WTC11 (cell line): ENCODE results near the gene PABPC1L2A. TPM values are rescaled to one million over a fixed set of nuclear protein-coding genes. Genes with fewer than 3 reads are reported as not detected.
"Not testable (repeated sequence)": the region's sequence is repeated elsewhere in the genome, so short reads cannot be mapped to it uniquely, and the experiment has no call there.

Experiments used
- ATAC-seq: fragments of 200-7000 bp; cut with Tn5 transposase; 2 replicates; pipeline ENCODE4 v1.10.0; 2021; ENCODE audit warnings: mild to moderate bottlenecking, moderate library complexity
- CTCF ChIA-PET: fragments of 300-600 bp; sonication (Branson Sonifier 250); formaldehyde crosslinking; loops from one replicate; lab custom pipeline; 2021; ENCODE audit warnings: antibody characterized with exemption; lab: Charles Lee
- POLR2A ChIA-PET: fragments of 350-600 bp; sonication (Branson Sonifier 250); formaldehyde crosslinking; loops from one replicate; lab custom pipeline; 2021; ENCODE audit warnings: antibody characterized with exemption; lab: Charles Lee
- DNase-seq: peaks from one replicate; pipeline ENCODE4 v3.0.0; 2021; ENCODE audit warnings: low spot score
- H3K27ac Mint-ChIP-seq: 2 replicates; pipeline ENCODE4 v1.8.0; 2021; ENCODE audit warnings: mixed read lengths
- H3K27me3 Mint-ChIP-seq: 2 replicates; pipeline ENCODE4 v1.8.0; 2021; ENCODE audit warnings: low read depth, mild to moderate bottlenecking, moderate library complexity, mixed read lengths
- H3K36me3 Mint-ChIP-seq: 2 replicates; pipeline ENCODE4 v1.8.0; 2021; ENCODE audit warnings: mixed read lengths
- H3K4me1 Mint-ChIP-seq: 2 replicates; pipeline ENCODE4 v1.8.0; 2022; ENCODE audit warnings: mixed read lengths
- H3K4me3 Mint-ChIP-seq: 2 replicates; pipeline ENCODE4 v1.8.0; 2021; ENCODE audit warnings: mild to moderate bottlenecking, moderate library complexity, mixed read lengths
- H3K9me3 Mint-ChIP-seq: 2 replicates; pipeline ENCODE4 v1.8.0; 2021; ENCODE audit warnings: mixed read lengths
- CTCF ChIP-seq: fragments of 200-600 bp; IDR thresholded peaks from 2 replicates; pipeline ENCODE4 v1.8.0; 2022; ENCODE audit warnings: antibody characterized with exemption
- E2F1 ChIP-seq: sonication (generic); formaldehyde crosslinking; IDR thresholded peaks from 2 replicates; pipeline ENCODE4 v1.8.0; 2022; ENCODE audit warnings: mild to moderate bottlenecking, missing genetic modification reagents
- E2F4 ChIP-seq: sonication (generic); formaldehyde crosslinking; IDR thresholded peaks from 2 replicates; pipeline ENCODE4 v1.8.1; 2022; ENCODE audit warnings: low read depth, mild to moderate bottlenecking, moderate library complexity, missing genetic modification reagents, borderline replicate concordance
- FOXP1 ChIP-seq: sonication (generic); formaldehyde crosslinking; IDR thresholded peaks from 2 replicates; pipeline ENCODE4 v1.8.0; 2022; ENCODE audit warnings: missing genetic modification reagents, mild to moderate bottlenecking, moderate library complexity, borderline replicate concordance
- GRHL2 ChIP-seq: fragments of 250-450 bp; sonication (Bioruptor Pico); IDR thresholded peaks from 2 replicates; pipeline ENCODE4 v1.8.0; 2022; ENCODE audit warnings: mild to moderate bottlenecking, moderate library complexity; ENCODE audit not compliant: insufficient replicate concordance, severe bottlenecking
- HMGA2 ChIP-seq: fragments of 250-450 bp; sonication (Bioruptor Pico); IDR thresholded peaks from 2 replicates; pipeline ENCODE4 v1.4.0; 2021; ENCODE audit warnings: mild to moderate bottlenecking, moderate library complexity
- JUN ChIP-seq: sonication (generic); formaldehyde crosslinking; IDR thresholded peaks from 2 replicates; pipeline ENCODE4 v1.8.0; 2023; ENCODE audit warnings: mild to moderate bottlenecking, missing genetic modification reagents
- NR3C1 ChIP-seq: sonication (generic); formaldehyde crosslinking; conservative IDR thresholded peaks from 2 replicates; pipeline ENCODE4 v1.8.1; 2023; ENCODE audit warnings: low read depth, mild to moderate bottlenecking, missing genetic modification reagents
- OVOL2 ChIP-seq: fragments of 250-450 bp; sonication (Bioruptor Pico); IDR thresholded peaks from 2 replicates; pipeline ENCODE4 v1.9.0; 2021; ENCODE audit warnings: mild to moderate bottlenecking, borderline replicate concordance
- SMAD4 ChIP-seq: sonication (generic); formaldehyde crosslinking; IDR thresholded peaks from 2 replicates; pipeline ENCODE4 v1.8.0; 2022; ENCODE audit warnings: mild to moderate bottlenecking, missing genetic modification reagents
- STAT6 ChIP-seq: sonication (generic); formaldehyde crosslinking; conservative IDR thresholded peaks from 2 replicates; pipeline ENCODE4 v1.8.1; 2023; ENCODE audit warnings: mild to moderate bottlenecking, low read depth, missing genetic modification reagents, moderate library complexity
- TEAD4 ChIP-seq: sonication (generic); formaldehyde crosslinking; IDR thresholded peaks from 2 replicates; pipeline ENCODE4 v1.8.0; 2022; ENCODE audit warnings: mild to moderate bottlenecking, missing genetic modification reagents
- USF1 ChIP-seq: sonication (generic); formaldehyde crosslinking; IDR thresholded peaks from 2 replicates; pipeline ENCODE4 v1.8.0; 2022; ENCODE audit warnings: mild to moderate bottlenecking, missing genetic modification reagents
- ZNF121 ChIP-seq: sonication (generic); formaldehyde crosslinking; IDR thresholded peaks from 2 replicates; pipeline ENCODE4 v1.8.0; 2023; ENCODE audit warnings: missing genetic modification reagents
- total RNA-seq: library from RNA; stranded (reverse); gene quantifications from 3 replicates; pipeline ENCODE4 v1.2.3, GENCODE V29; 2021

Gene PABPC1L2A
- total RNA-seq, 1 experiment from 2014 or later = 0.83 TPM

- TF ChIP-seq E2F1 (CRISPR knock-in tag) = no peak
These were observed 10.6 kb downstream of the PABPC1L2A start (continued) for GRCh38 chrX:73068467-73069364.

GRCh38 chrX:73067761-73068466 lies 11.4 kb downstream of the PABPC1L2A start:
- CTCF ChIA-PET, H3K4me3 Mint-ChIP-seq, ATAC-seq, H3K4me1 Mint-ChIP-seq, H3K27ac Mint-ChIP-seq, H3K36me3 Mint-ChIP-seq, DNase-seq, POLR2A ChIA-PET: not testable (repeated sequence)
- H3K9me3 Mint-ChIP-seq = peaks cover 11% of the 10 kb centered on the region
- peaks cover 28% of the 10 kb centered on the region for H3K27me3 Mint-ChIP-seq

- Mint-ChIP-seq H3K27me3 (no peaks in the 10 kb centered on the region; the same call in none of the 2 replicates), H3K4me3 (no peak overlapping the region), H3K9me3 (peaks cover 35% of the 10 kb centered on the region), H3K36me3 (peaks cover 20% of the 10 kb centered on the region), H3K4me1 (peaks cover 26% of the 10 kb centered on the region), H3K27ac (no peak overlapping the region)
- POLR2A ChIA-PET = no interaction called here
- no peak for ATAC-seq
- no peak for DNase-seq
- TF ChIP-seq USF1 = no peak
- TF ChIP-seq CTCF = no peak
- TF ChIP-seq GRHL2 = no peak
- no peak for TF ChIP-seq NR3C1 (CRISPR knock-in tag)
- TF ChIP-seq OVOL2 (CRISPR knock-in tag) = no peak
- no peak for TF ChIP-seq SMAD4 (CRISPR knock-in tag)
- TF ChIP-seq STAT6 = no peak
- no peak for TF ChIP-seq FOXP1 (CRISPR knock-in tag)
- TF ChIP-seq ZNF121 (CRISPR knock-in tag) = no peak
- no peak for TF ChIP-seq JUN (CRISPR knock-in tag)
- no peak for TF ChIP-seq TEAD4
- TF ChIP-seq HMGA2 (CRISPR knock-in tag) = no peak
- TF ChIP-seq E2F4 (CRISPR knock-in tag) = no peak
- CTCF ChIA-PET = no interaction called here
These were observed 50.4 kb downstream of the PABPC1L2A start for GRCh38 chrX:73028876-73029275.

Other genes starting within 250 kb of the PABPC1L2A start
- not detected in 3 replicates for gene FAM236C, start 166.9 kb downstream of the PABPC1L2A start, total RNA-seq
- gene FAM236A, start 141.3 kb downstream of the PABPC1L2A start, total RNA-seq = not detected in 3 replicates
- 0.14 TPM in 2 of 3 replicates, not detected in the other for gene DMRTC1, start 135.7 kb downstream of the PABPC1L2A start, total RNA-seq
- gene PABPC1L2B, start 76.6 kb downstream of the PABPC1L2A start, total RNA-seq = 1.0 to 1.7 TPM (median 1.6 TPM) in 3 replicates
- 13.0 to 16.2 TPM (median 15.9 TPM) in 3 replicates for gene NAP1L2, start 135.3 kb upstream of the PABPC1L2A start, total RNA-seq